Keratinocyte (primary cell): ENCODE data around the gene JTB.

ENCODE experiments used
- EZH2 ChIP-seq: IDR thresholded peaks from one replicate; pipeline ENCODE4 v1.6.1; 2012; ENCODE audit warnings: inconsistent platforms, mild to moderate bottlenecking, low read length, moderate library complexity
- TF ChIP-seq, protein P1 (sequence below), 3 experiments: IDR thresholded peaks in 1 of 3; conservative IDR thresholded peaks in 1 of 3; optimal IDR thresholded peaks in 1 of 3; 2 replicates in 2 of 3; 3 replicates in 1 of 3; pipeline versions ENCODE3 to v1.5.1; 2011; ENCODE audit warnings: low read length in 3 of 3, mild to moderate bottlenecking in 3 of 3, moderate library complexity in 2 of 3, control low read depth in 1 of 3, inconsistent platforms in 1 of 3; ENCODE audit not compliant: insufficient read depth in 2 of 3; ENCODE audit errors: extremely low read depth in 1 of 3

- TF ChIP-seq, protein P1, sequence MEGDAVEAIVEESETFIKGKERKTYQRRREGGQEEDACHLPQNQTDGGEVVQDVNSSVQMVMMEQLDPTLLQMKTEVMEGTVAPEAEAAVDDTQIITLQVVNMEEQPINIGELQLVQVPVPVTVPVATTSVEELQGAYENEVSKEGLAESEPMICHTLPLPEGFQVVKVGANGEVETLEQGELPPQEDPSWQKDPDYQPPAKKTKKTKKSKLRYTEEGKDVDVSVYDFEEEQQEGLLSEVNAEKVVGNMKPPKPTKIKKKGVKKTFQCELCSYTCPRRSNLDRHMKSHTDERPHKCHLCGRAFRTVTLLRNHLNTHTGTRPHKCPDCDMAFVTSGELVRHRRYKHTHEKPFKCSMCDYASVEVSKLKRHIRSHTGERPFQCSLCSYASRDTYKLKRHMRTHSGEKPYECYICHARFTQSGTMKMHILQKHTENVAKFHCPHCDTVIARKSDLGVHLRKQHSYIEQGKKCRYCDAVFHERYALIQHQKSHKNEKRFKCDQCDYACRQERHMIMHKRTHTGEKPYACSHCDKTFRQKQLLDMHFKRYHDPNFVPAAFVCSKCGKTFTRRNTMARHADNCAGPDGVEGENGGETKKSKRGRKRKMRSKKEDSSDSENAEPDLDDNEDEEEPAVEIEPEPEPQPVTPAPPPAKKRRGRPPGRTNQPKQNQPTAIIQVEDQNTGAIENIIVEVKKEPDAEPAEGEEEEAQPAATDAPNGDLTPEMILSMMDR (optimal IDR thresholded peaks at IDR 0.05 in 1 of 3, IDR thresholded peaks at IDR 0.05 in 1 of 3, conservative IDR thresholded peaks at IDR 0.05 in 1 of 3; ENCODE audit: extremely low read depth in 1 of 3, insufficient read depth in 2 of 3, low read length in 3 of 3): no peak
- TF ChIP-seq EZH2: no peak
Observed at GRCh38 chr1:153970346-153970745, 7.1 kb downstream of the JTB start.
